CD4-positive, alpha-beta T cell treated with Interleukin-4 for 4 hours (primary cell): ENCODE data around the gene DNAJB1.

Experiments
- DNase-seq: peaks from one replicate; pipeline ENCODE4 v3.0.0-alpha.2; 2020

DNAJB1 gene

GRCh38 chr19:14472202-14472938 lies 45.8 kb downstream of the DNAJB1 start:
- peak; percentile 71 for DNase-seq

- no peak for DNase-seq
Observed at GRCh38 chr19:14471436-14472187, 46.6 kb downstream of the DNAJB1 start.

GRCh38 chr19:14470031-14470876 lies 47.9 kb downstream of the DNAJB1 start:
- DNase-seq, result no peak

- DNase-seq, result no peak
Observed at GRCh38 chr19:14467816-14468215, 50.4 kb downstream of the DNAJB1 start.

- no peak for DNase-seq
Observed at GRCh38 chr19:14467391-14467790, 50.8 kb downstream of the DNAJB1 start.
